Astrocyte (in vitro differentiated cells and primary cell): ENCODE data around the gene RTN4.

ENCODE experiments used
- CTCF ChIP-seq: IDR thresholded peaks from 2 replicates; pipeline ENCODE4 v1.5.1; 2011; ENCODE audit warnings: low read depth, mild to moderate bottlenecking, inconsistent platforms, low read length, moderate library complexity; ENCODE audit not compliant: insufficient read depth
- EZH2 ChIP-seq: IDR thresholded peaks from 2 replicates; pipeline ENCODE4 v1.6.1; 2012; ENCODE audit warnings: mild to moderate bottlenecking, low read length, inconsistent platforms; ENCODE audit not compliant: insufficient read depth

- TF ChIP-seq CTCF (no peak), EZH2 (no peak)
Observed at GRCh38 chr2:55088400-55088799, 38.1 kb upstream of the RTN4 start.
